HCT116 (cell line): ENCODE data around the gene ZNF678. TPM values are rescaled to one million over a fixed set of nuclear protein-coding genes. Genes with fewer than 3 reads are reported as not detected.

Experiments
- ATAC-seq: fragments of 200-7000 bp; cut with Tn5 transposase; 2 replicates; pipeline ENCODE4 v1.9.1; 2020; ENCODE audit warnings: mild to moderate bottlenecking, moderate library complexity
- BruUV-seq: library from RNA; stranded (reverse); fragments of 400-500 nt; replicated peaks from 2 replicates; lab custom pipeline; 2021; lab: Mats Ljungman, UMichigan
- CTCF ChIA-PET: fragments of 300-600 bp; sonication (Branson Sonifier 250); formaldehyde crosslinking; loops from one replicate; lab custom pipeline; 2021; ENCODE audit warnings: antibody characterized with exemption; lab: Charles Lee
- POLR2A ChIA-PET: fragments of 300-600, 350-600 bp; sonication (Branson Sonifier 250); formaldehyde crosslinking; loops from one replicate; lab custom pipeline; 2021; ENCODE audit warnings: antibody characterized with exemption; lab: Charles Lee
- RAD21 ChIA-PET, 2 experiments: fragments of 300-600 bp; sonication (Branson Sonifier 250); formaldehyde crosslinking; loops; one replicate each; lab custom pipeline; 2023; ENCODE audit warnings: low total read pairs in 2 of 2; ENCODE audit not compliant: uncharacterized antibody in 2 of 2, unreplicated experiment in 2 of 2, low non-redundant PET in 1 of 2; lab: Charles Lee
- DNase-seq: peaks from one replicate; pipeline ENCODE4 v3.0.0-alpha.2; 2010; ENCODE audit warnings: low read depth, low spot score
- H2AFZ ChIP-seq: fragments of 200-600 bp; shearing (Covaris generic), sonication (generic); 2 replicates; pipeline ENCODE4 v1.6.1; 2017; ENCODE audit warnings: low read depth, mixed run types, mixed read lengths, antibody characterized with exemption, low read length; ENCODE audit not compliant: poor library complexity, severe bottlenecking
- H3K27ac ChIP-seq: 2 replicates; pipeline ENCODE4 v1.5.1; 2012; ENCODE audit warnings: low read depth, low read length
- H3K27me3 ChIP-seq: fragments of 200-600 bp; sonication (generic); 2 replicates; pipeline ENCODE4 v1.6.1; 2016; ENCODE audit warnings: mixed run types, low read length, mixed read lengths; ENCODE audit not compliant: insufficient read depth
- H3K36me3 ChIP-seq, 2 experiments: fragments of 200-500 bp in 1 of 2; fragments of 200-600 bp in 1 of 2; sonication (Bioruptor generic) in 1 of 2; sonication (generic) in 1 of 2; 2 replicates each; pipeline versions ENCODE4 v1.5.1 to v1.6.1; 2014 to 2016; ENCODE audit warnings: low read length in 2 of 2, inconsistent platforms in 1 of 2, mixed read lengths in 1 of 2, mixed run types in 1 of 2; ENCODE audit not compliant: insufficient read depth in 2 of 2, control insufficient read depth in 1 of 2
- H3K4me1 ChIP-seq, 2 experiments: fragments of 200-600 bp in 1 of 2; sonication (generic) in 1 of 2; 2 replicates each; pipeline versions ENCODE4 v1.5.1 to v1.6.1; 2012 to 2017; ENCODE audit warnings: low read length in 2 of 2, inconsistent platforms in 1 of 2, mild to moderate bottlenecking in 1 of 2, mixed read lengths in 1 of 2, mixed run types in 1 of 2, moderate library complexity in 1 of 2; ENCODE audit not compliant: insufficient read depth in 2 of 2, control insufficient read depth in 1 of 2
- H3K4me2 ChIP-seq: fragments of 200-600 bp; sonication (generic); 2 replicates; pipeline ENCODE4 v1.6.1; 2017; ENCODE audit warnings: mixed run types, low read length, mixed read lengths
- H3K4me3 ChIP-seq, 2 experiments: fragments of 200-600 bp in 1 of 2; sonication (generic) in 1 of 2; replicated peaks in 1 of 2; 2 replicates each; pipeline ENCODE4 v1.5.1; 2011 to 2016; ENCODE audit warnings: low read length in 2 of 2, control low read depth in 1 of 2, low read depth in 1 of 2, mild to moderate bottlenecking in 1 of 2, mixed read lengths in 1 of 2, mixed run types in 1 of 2
- H3K79me2 ChIP-seq: fragments of 200-600 bp; sonication (generic); 2 replicates; pipeline ENCODE4 v1.6.1; 2017; ENCODE audit warnings: mild to moderate bottlenecking, mixed run types, low read length, moderate library complexity, mixed read lengths; ENCODE audit not compliant: insufficient read depth
- H3K9ac ChIP-seq: fragments of 200-600 bp; sonication (generic); 2 replicates; pipeline ENCODE4 v1.6.1; 2016; ENCODE audit warnings: low read length, mixed read lengths
- H3K9me2 ChIP-seq: fragments of 200-600 bp; sonication (generic), shearing (Covaris generic); 2 replicates; pipeline ENCODE4 v1.6.1; 2017; ENCODE audit warnings: mixed run types, mild to moderate bottlenecking, moderate library complexity; ENCODE audit not compliant: insufficient read depth
- H3K9me3 ChIP-seq, 2 experiments: fragments of 200-500 bp in 1 of 2; fragments of 200-600 bp in 1 of 2; sonication (Bioruptor generic) in 1 of 2; sonication (generic) in 1 of 2; 2 replicates each; pipeline ENCODE4 v1.6.1; 2014 to 2017; ENCODE audit warnings: low read length in 2 of 2, mixed read lengths in 2 of 2, inconsistent platforms in 1 of 2, low read depth in 1 of 2, mild to moderate bottlenecking in 1 of 2, mixed run types in 1 of 2, moderate library complexity in 1 of 2; ENCODE audit not compliant: control insufficient read depth in 1 of 2, insufficient read depth in 1 of 2
- H4K20me1 ChIP-seq: fragments of 200-600 bp; sonication (generic), shearing (Covaris generic); 2 replicates; pipeline ENCODE4 v1.6.1; 2017; ENCODE audit warnings: mixed run types, mild to moderate bottlenecking, moderate library complexity; ENCODE audit not compliant: insufficient read depth
- CBX3 ChIP-seq: IDR thresholded peaks from 2 replicates; pipeline ENCODE4 v1.6.1; 2012; ENCODE audit warnings: low read depth
- CEBPB ChIP-seq: IDR thresholded peaks from 2 replicates; pipeline ENCODE4 v1.6.1; 2012; ENCODE audit warnings: low read depth
- CTCF ChIP-seq, 3 experiments: fragments of 200-600 bp in 1 of 3; sonication (generic) in 1 of 3; IDR thresholded peaks in 2 of 3; conservative IDR thresholded peaks in 1 of 3; 2 replicates each; pipeline ENCODE4 v1.5.1; 2012 to 2017; ENCODE audit warnings: low read depth in 2 of 3, low read length in 2 of 3, antibody characterized with exemption in 1 of 3, borderline replicate concordance in 1 of 3, control low read depth in 1 of 3, mild to moderate bottlenecking in 1 of 3, mixed read lengths in 1 of 3, mixed run types in 1 of 3, moderate library complexity in 1 of 3; ENCODE audit not compliant: insufficient read depth in 1 of 3
- ELF1 ChIP-seq: IDR thresholded peaks from 2 replicates; pipeline ENCODE4 v1.6.1; 2012; ENCODE audit warnings: low read depth, borderline replicate concordance
- EZH2 ChIP-seq: fragments of 200-600 bp; sonication (generic); IDR thresholded peaks from 2 replicates; pipeline ENCODE4 v1.6.1; 2017; ENCODE audit warnings: antibody characterized with exemption, mixed run types
- FOSL1 ChIP-seq: IDR thresholded peaks from 2 replicates; pipeline ENCODE4 v1.6.1; 2012; ENCODE audit warnings: low read depth
- MAX ChIP-seq: IDR thresholded peaks from 2 replicates; pipeline ENCODE4 v1.6.1; 2012
- POLR2A ChIP-seq: IDR thresholded peaks from 2 replicates; pipeline ENCODE4 v1.7.0; 2011; ENCODE audit warnings: borderline replicate concordance; ENCODE audit not compliant: insufficient read depth, insufficient read length; ENCODE audit errors: extremely low read depth
- REST ChIP-seq: IDR thresholded peaks from 2 replicates; pipeline ENCODE4 v1.6.1; 2012; ENCODE audit warnings: low read depth
- SIN3A ChIP-seq: IDR thresholded peaks from 2 replicates; pipeline ENCODE4 v1.6.1; 2012; ENCODE audit warnings: low read depth
- ZBTB33 ChIP-seq: IDR thresholded peaks from 2 replicates; pipeline ENCODE4 v1.6.1; 2011; ENCODE audit warnings: mild to moderate bottlenecking, low read length, moderate library complexity; ENCODE audit not compliant: insufficient replicate concordance; ENCODE audit errors: extremely low read depth
- ZFX ChIP-seq: fragments of 450-650 bp; IDR thresholded peaks from 2 replicates; pipeline ENCODE4 v1.6.1; 2017
- ZNF274 ChIP-seq: fragments of 200-500 bp; sonication (Bioruptor generic); IDR thresholded peaks from 2 replicates; pipeline ENCODE4 v1.6.1; 2014; ENCODE audit warnings: mild to moderate bottlenecking, low read depth, low read length, inconsistent platforms
- intact Hi-C: fragments of 100-400 bp; cut with micrococcal nuclease; formaldehyde crosslinking; loops from 2 replicates; pipeline ENCODE4 v1.10.0; 2022
- total RNA-seq: library from RNA; stranded (reverse); gene quantifications from one replicate; pipeline ENCODE4 v1.2.1, GENCODE V29; 2021; ENCODE audit not compliant: unreplicated experiment

Gene ZNF678
- total RNA-seq, 1 experiment from 2014 or later = 6.1 TPM

GRCh38 chr1:227654858-227655752 lies 91.7 kb downstream of the ZNF678 start:
- Histone ChIP-seq H2AFZ (no peak overlapping the region), H3K4me2 (no peak overlapping the region), H3K4me1 (no peaks in the 10 kb centered on the region), H3K27me3 (no peaks in the 10 kb centered on the region), H3K9me2 (no peaks in the 10 kb centered on the region), H3K27ac (no peak overlapping the region), H3K9me3 (peaks cover 43 to 77% of the 10 kb centered on the region in 2 experiments), H4K20me1 (no peaks in the 10 kb centered on the region), H3K36me3 (peaks cover 0 to 19% of the 10 kb centered on the region in 2 experiments; a peak in 2 of 4 replicates), H3K9ac (no peak overlapping the region)
- CTCF ChIA-PET = no interaction called here
- POLR2A ChIA-PET = no interaction called here
- intact Hi-C loops = loop anchor here (10.0 kb wide), 1 partner anchor 60 kb away; no protein-coding TSS in a partner anchor
- DNase-seq (no peak), ATAC-seq (no peak)
- TF ChIP-seq EZH2 (no peak), ELF1 (no peak), ZNF274 (peak; percentile 99), MAX (no peak), ZFX (no peak), CTCF (IDR thresholded peaks at IDR 0.05 in 2 of 3, conservative IDR thresholded peaks at IDR 0.05 in 1 of 3; ENCODE audit: borderline replicate concordance in 1 of 3, insufficient read depth in 1 of 3, low read depth in 2 of 3, low read length in 2 of 3) (no peak), FOSL1 (no peak), REST (no peak), CBX3 (0 out of 2 replicates have a peak, but pooled peaks have one; percentile 12), CEBPB (no peak), SIN3A (no peak), ZBTB33 (no peak), POLR2A (no peak)
- TF ChIP-seq, all 23 proteins: peak for 2
- no TSS peak for BruUV-seq
- Histone ChIP-seq H3K79me2 (no peaks in the 10 kb centered on the region), H3K4me3 (no peak overlapping the region)
- RAD21 ChIA-PET = no interaction called here
